ENCODE measurements around the gene AHSG.

The AHSG gene

DNA sequence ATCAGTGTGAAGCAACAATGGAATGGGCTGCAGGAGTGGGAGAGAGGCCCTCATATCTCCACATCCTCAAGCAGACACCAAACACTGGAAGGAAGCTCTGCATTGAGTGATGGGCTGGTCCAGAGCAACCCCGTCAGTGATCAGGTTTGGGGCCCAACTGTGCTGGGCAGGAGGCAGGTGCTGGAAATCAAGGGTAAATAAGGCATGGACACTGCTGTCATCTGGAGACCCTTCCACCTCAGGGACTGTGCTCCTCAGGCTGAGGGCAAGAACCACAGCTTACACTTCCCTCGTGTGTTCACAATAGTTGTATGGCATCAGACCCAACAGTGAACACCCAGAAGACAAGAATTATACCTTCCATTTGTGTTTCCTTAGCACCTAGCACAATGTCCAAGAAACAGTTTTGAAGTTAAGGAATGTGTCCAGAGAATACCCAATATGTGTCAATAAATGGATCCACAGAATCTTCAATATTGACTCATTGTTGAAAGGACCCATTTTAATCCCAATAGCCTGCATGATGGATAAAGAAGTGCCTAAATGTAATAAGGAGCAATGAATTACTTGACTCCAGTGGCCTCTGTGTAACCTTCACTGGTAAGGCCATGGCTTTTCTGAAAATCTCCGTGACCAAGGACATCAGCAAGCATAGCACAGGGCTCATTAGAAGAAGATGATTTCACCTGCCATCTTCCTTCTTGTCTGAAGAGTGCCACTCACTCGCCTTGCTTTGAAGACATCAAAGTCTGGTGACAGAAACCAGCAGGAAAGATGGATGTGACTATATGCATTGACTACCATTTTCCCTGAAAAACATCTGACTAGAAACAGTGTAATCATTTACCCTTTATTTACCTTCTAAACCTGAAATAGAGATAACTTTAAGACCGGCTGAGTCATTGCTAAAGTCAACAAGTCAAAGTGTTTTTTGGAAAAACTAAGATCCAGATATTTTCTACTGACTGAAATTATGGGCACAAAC is 7.0 kb upstream of the AHSG start:
- POLR2A ChIA-PET: no interaction called here
- no peak overlapping the region for H3K4me3 ChIP-seq (ENCODE audit: low read depth, low read length)
- CTCF ChIA-PET: interaction anchor here (2.6 kb wide), 1 partner anchor 9 kb away, joined by 14 read pairs; no protein-coding TSS in a partner anchor

DNA sequence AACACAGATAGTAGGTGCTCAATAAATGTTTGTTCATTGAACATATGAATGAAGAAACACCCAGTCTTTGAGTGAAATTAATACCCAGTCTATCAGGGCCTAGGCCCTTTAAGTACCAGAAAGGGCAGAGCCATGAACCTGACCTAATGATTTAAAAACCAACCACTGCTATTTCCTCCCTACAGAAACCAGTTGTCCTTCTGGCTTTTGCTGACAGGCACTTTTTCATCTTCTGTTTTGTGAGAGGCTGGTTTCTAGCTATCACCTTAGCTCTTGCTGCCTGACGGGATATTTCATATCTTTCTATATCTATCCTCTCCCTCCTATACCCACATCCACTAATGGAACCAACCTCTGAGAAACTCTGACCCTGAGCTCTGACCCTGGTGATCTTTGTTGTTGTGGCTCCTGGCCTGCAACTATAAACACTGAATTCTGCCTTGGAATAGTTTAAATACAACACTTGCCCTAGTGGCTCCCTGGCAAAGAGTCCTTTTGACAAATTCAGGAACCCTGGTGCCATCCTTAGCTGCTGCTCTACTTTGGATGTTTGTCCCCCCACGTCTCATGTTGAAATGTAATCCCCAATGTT is 4.1 kb upstream of the AHSG start:
- CTCF ChIA-PET: interaction anchor here (0.9 to 2.8 kb wide), 3 partner anchors 8 to 620 kb away, joined by 3 to 11 read pairs (median 3); no protein-coding TSS in a partner anchor

More for the DNA sequence above, 7.0 kb upstream of the AHSG start:
- Histone ChIP-seq H3K27ac (ENCODE audit: extremely low read depth, low read depth, low read length) (no peak overlapping the region), H3K36me3 (ENCODE audit: control insufficient read depth in 2 of 2, insufficient read depth in 1 of 2, low read length in 2 of 2) (no peaks in the 10 kb centered on the region), H3K4me1 (ENCODE audit: control insufficient read depth, insufficient read depth, low read length) (no peaks in the 10 kb centered on the region), H3K9me3 (ENCODE audit: control insufficient read depth, insufficient read depth, low read depth, low read length) (no peaks in the 10 kb centered on the region)
- no peak for TF ChIP-seq ZNF292 (tag by site-specific recombination; IDR thresholded peaks at IDR 0.05; ENCODE audit: borderline replicate concordance, low read depth)
- TF ChIP-seq ZNF677 (tag by site-specific recombination; IDR thresholded peaks at IDR 0.05): 0 out of 2 replicates have a peak, but pooled peaks have one; percentile 48

DNA sequence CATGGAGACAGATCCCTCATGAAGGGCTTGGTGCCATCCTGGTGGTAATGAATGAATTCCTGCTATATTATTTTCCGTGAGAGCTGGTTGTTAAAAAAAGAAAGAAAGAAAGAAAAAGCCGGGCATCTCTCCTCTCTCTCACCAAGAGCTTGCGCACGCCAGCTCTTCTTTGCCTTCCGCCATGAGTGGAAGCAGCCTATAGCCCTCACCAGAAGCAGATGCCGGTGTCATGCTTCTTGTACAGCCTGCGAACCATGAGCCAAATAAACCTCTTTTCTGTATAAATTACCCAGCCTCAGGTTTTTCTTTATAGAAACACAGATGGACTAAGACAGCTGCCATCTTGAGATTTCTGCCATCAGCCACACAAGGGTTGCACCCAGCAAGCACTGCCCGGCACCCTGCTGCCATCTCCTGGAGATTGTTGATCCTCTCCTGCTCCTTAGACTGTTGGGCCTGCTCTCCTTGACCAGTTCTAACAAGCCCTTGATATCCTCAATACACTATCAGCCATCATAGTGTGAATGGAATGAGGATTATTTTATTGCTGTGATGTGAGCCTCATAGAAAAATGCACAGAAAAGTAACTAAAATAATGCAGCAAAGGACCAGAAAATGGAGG is 3.5 kb upstream of the AHSG start:
- 0 out of 2 replicates have a peak, but pooled peaks have one; percentile 7 for TF ChIP-seq ZNF654 (tag by site-specific recombination; IDR thresholded peaks at IDR 0.05; ENCODE audit: low read depth)
- TF ChIP-seq ZNF221 (tag by site-specific recombination; IDR thresholded peaks at IDR 0.05; ENCODE audit: borderline replicate concordance): no peak
- H3K36me3 ChIP-seq (ENCODE audit: control insufficient read depth in 2 of 2, insufficient read depth in 1 of 2, low read length in 2 of 2): no peaks in the 10 kb centered on the region
- POLR2A ChIA-PET: no interaction called here
- H3K4me1 ChIP-seq (ENCODE audit: control insufficient read depth, insufficient read depth, low read length): no peaks in the 10 kb centered on the region
- H3K9me3 ChIP-seq (ENCODE audit: control insufficient read depth, insufficient read depth, low read depth, low read length): no peaks in the 10 kb centered on the region
- no peak overlapping the region for H3K27ac ChIP-seq (ENCODE audit: extremely low read depth, low read depth, low read length)
- H3K4me3 ChIP-seq (ENCODE audit: low read depth, low read length): no peak overlapping the region
- CTCF ChIA-PET: interaction anchor here (0.9 to 2.8 kb wide), 6 partner anchors 7 to 621 kb away, joined by 3 to 11 read pairs (median 4); no protein-coding TSS in a partner anchor

More for the DNA sequence above, 4.1 kb upstream of the AHSG start:
- Histone ChIP-seq H3K27ac (ENCODE audit: extremely low read depth, low read depth, low read length) (no peak overlapping the region), H3K4me3 (ENCODE audit: low read depth, low read length) (no peak overlapping the region), H3K36me3 (ENCODE audit: control insufficient read depth in 2 of 2, insufficient read depth in 1 of 2, low read length in 2 of 2) (no peaks in the 10 kb centered on the region), H3K4me1 (ENCODE audit: control insufficient read depth, insufficient read depth, low read length) (no peaks in the 10 kb centered on the region), H3K9me3 (ENCODE audit: control insufficient read depth, insufficient read depth, low read depth, low read length) (no peaks in the 10 kb centered on the region)
- TF ChIP-seq YY1 (tag by site-specific recombination; IDR thresholded peaks at IDR 0.05) (no peak), RBAK (tag by site-specific recombination; IDR thresholded peaks at IDR 0.05) (no peak), ZNF266 (tag by site-specific recombination; IDR thresholded peaks at IDR 0.05; ENCODE audit: low read depth) (no peak), GLIS2 (tag by site-specific recombination; IDR thresholded peaks at IDR 0.05) (no peak), SP7 (tag by site-specific recombination; IDR thresholded peaks at IDR 0.05) (no peak), ZNF707 (tag by site-specific recombination; IDR thresholded peaks at IDR 0.05) (no peak)
- POLR2A ChIA-PET: no interaction called here

DNA sequence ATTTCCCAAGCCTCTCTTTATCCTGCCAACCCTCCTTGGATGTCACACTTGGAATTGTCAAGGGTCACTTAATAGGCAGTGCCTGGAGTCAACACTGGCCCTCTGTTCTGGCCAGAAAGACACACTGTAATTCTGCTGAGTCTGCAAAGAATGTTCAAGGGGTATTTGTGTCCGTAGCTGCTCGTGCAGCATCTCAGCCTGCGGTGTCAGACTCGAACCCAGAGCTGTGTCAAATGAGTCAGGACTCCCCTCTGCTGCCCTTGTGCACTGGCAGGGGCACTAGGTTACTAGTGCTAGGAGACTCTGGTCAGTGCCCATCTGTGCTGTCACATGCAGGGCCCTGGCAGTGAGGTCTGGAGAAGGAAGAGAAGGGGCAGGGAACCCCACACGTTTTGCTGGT is 795 bp upstream of the AHSG start:
- ChIA-PET CTCF (interaction anchor here (0.9 kb wide), 1 partner anchor 209 kb away, joined by 4 read pairs; no protein-coding TSS in a partner anchor), POLR2A (no interaction called here)

DNA sequence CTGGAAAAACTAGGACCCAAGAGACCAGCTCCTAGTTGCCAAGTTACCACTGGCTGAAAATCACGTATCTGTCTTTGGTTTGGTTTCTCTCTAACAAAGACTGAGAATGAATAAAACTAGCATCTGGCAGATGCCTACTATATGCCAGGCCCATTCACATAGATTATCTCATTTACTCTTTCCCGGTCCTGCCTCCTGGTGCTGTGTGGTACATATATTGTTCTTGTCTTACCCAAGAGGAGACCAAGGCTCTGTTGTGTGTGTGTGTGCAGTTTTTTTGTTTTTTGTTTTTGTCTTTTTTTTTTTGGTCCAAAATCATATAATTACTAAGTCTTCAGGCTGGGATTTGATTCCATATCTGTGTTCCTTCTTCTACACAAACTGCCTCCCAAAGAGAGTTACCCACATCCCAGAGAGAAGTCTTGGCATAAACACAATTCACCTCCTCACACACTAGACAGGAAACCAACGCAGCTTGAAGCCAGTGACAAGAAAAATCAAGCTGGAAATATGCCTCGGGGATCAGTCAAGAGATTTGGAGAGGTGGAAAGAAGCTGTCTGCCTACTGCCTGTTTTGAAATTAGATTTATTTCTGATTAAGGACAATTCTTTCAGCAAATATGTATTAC is 891 bp downstream of the AHSG start:
- POLR2A ChIA-PET: interaction anchor here (0.6 kb wide), 1 partner anchor 177 kb away, joined by 5 read pairs; no protein-coding TSS in a partner anchor
- H3K4me3 ChIP-seq (ENCODE audit: low read depth, low read length): no peak overlapping the region
- H3K27ac ChIP-seq (ENCODE audit: extremely low read depth, low read depth, low read length): no peak overlapping the region
- TF ChIP-seq ZNF623 (tag by site-specific recombination; IDR thresholded peaks at IDR 0.05): no peak
- TF ChIP-seq ZNF521 (tag by site-specific recombination; IDR thresholded peaks at IDR 0.05): no peak
- no peak for TF ChIP-seq ZNF214 (tag by site-specific recombination; IDR thresholded peaks at IDR 0.05; ENCODE audit: borderline replicate concordance)
- TF ChIP-seq HOXD13 (CRISPR knock-in tag; IDR thresholded peaks at IDR 0.05; ENCODE audit: borderline replicate concordance): no peak
- TF ChIP-seq ZNF610 (tag by site-specific recombination; IDR thresholded peaks at IDR 0.05; ENCODE audit: borderline replicate concordance): no peak
- TF ChIP-seq GLIS2 (tag by site-specific recombination; IDR thresholded peaks at IDR 0.05): no peak
- TF ChIP-seq ZNF335 (tag by site-specific recombination; conservative IDR thresholded peaks at IDR 0.05): no peak
- TF ChIP-seq ZNF121 (tag by site-specific recombination; IDR thresholded peaks at IDR 0.05): no peak
- TF ChIP-seq ZNF211 (tag by site-specific recombination; IDR thresholded peaks at IDR 0.05; ENCODE audit: low read depth): no peak
- no peak for TF ChIP-seq ZNF664 (tag by site-specific recombination; IDR thresholded peaks at IDR 0.05)
- no peak for TF ChIP-seq ZFP41 (tag by site-specific recombination; IDR thresholded peaks at IDR 0.05; ENCODE audit: borderline replicate concordance)
- no peak for TF ChIP-seq ZNF157 (tag by site-specific recombination; IDR thresholded peaks at IDR 0.05)
- TF ChIP-seq ZNF169 (tag by site-specific recombination; IDR thresholded peaks at IDR 0.05): no peak

More for the DNA sequence above, 795 bp upstream of the AHSG start:
- H3K4me3 ChIP-seq (ENCODE audit: low read depth, low read length): no peak overlapping the region
- H3K27ac ChIP-seq (ENCODE audit: extremely low read depth, low read depth, low read length): no peak overlapping the region
- no peaks in the 10 kb centered on the region for H3K36me3 ChIP-seq (ENCODE audit: control insufficient read depth in 2 of 2, insufficient read depth in 1 of 2, low read length in 2 of 2)
- no peak for TF ChIP-seq ZNF114 (tag by site-specific recombination; IDR thresholded peaks at IDR 0.05)
- no peaks in the 10 kb centered on the region for H3K9me3 ChIP-seq (ENCODE audit: control insufficient read depth, insufficient read depth, low read depth, low read length)
- no peaks in the 10 kb centered on the region for H3K4me1 ChIP-seq (ENCODE audit: control insufficient read depth, insufficient read depth, low read length)

More for the DNA sequence above, 891 bp downstream of the AHSG start:
- Histone ChIP-seq H3K4me1 (ENCODE audit: control insufficient read depth, insufficient read depth, low read length) (no peaks in the 10 kb centered on the region), H3K9me3 (ENCODE audit: control insufficient read depth, insufficient read depth, low read depth, low read length) (no peaks in the 10 kb centered on the region), H3K36me3 (ENCODE audit: control insufficient read depth in 2 of 2, insufficient read depth in 1 of 2, low read length in 2 of 2) (no peaks in the 10 kb centered on the region)
- CTCF ChIA-PET: interaction anchor here (0.7 to 5.7 kb wide), 14 partner anchors 9 to 478 kb away, joined by 3 to 59 read pairs (median 8); no protein-coding TSS in a partner anchor
